Measurements from ENCODE around the gene DGKA. TPM values are rescaled to one million over a fixed set of nuclear protein-coding genes. Genes with fewer than 3 reads are reported as not detected.

The DGKA gene
- total and polyA plus RNA-seq, 2 donors from 2014 or later, result 13.2 to 68.2 TPM

- FAIRE-seq, result no peak
- H3K9ac ChIP-seq (ENCODE audit: low read length in 3 of 3), result no peak overlapping the region
- H3K4me3 ChIP-seq (ENCODE audit: low read length in 3 of 3), result no peak overlapping the region
- H3K27me3 ChIP-seq (ENCODE audit: control insufficient read depth, insufficient read depth, low read length), result no peaks in the 10 kb centered on the region
- H3K27ac ChIP-seq (ENCODE audit: low read depth in 2 of 2, low read length in 2 of 2), result no peak overlapping the region
- no peak for TF ChIP-seq CTCF (IDR thresholded peaks at IDR 0.05; ENCODE audit: borderline replicate concordance, extremely low read depth, insufficient read depth)
- intact Hi-C loops (cut with DNase I), result no loop called here
- no peaks in the 10 kb centered on the region for H3K36me3 ChIP-seq (ENCODE audit: control insufficient read depth in 2 of 3, insufficient read depth in 3 of 3, low read length in 3 of 3)
- no peak for DNase-seq
- H3K9me3 ChIP-seq (ENCODE audit: control insufficient read depth in 2 of 3, insufficient read depth in 1 of 3, low read length in 3 of 3), result no peaks in the 10 kb centered on the region
- H3K4me1 ChIP-seq (ENCODE audit: control insufficient read depth in 2 of 3, insufficient read depth in 2 of 3, low read depth in 1 of 3, low read length in 3 of 3), result no peaks in the 10 kb centered on the region
Measured at GRCh38 chr12:55955800-55956508, 25.0 kb downstream of the DGKA start.

GRCh38 chr12:55957106-55957859, 26.3 kb downstream of the DGKA start:
- no peaks in the 10 kb centered on the region for H3K9me3 ChIP-seq (ENCODE audit: control insufficient read depth in 2 of 3, insufficient read depth in 1 of 3, low read length in 3 of 3)
- no peaks in the 10 kb centered on the region for H3K4me1 ChIP-seq (ENCODE audit: control insufficient read depth in 2 of 3, insufficient read depth in 2 of 3, low read depth in 1 of 3, low read length in 3 of 3)
- DNase-seq, result no peak
- FAIRE-seq, result no peak
- H3K27ac ChIP-seq (ENCODE audit: low read depth in 2 of 2, low read length in 2 of 2), result no peak overlapping the region
- no peak overlapping the region for H3K9ac ChIP-seq (ENCODE audit: low read length in 3 of 3)
- no peak for TF ChIP-seq CTCF (IDR thresholded peaks at IDR 0.05; ENCODE audit: borderline replicate concordance, extremely low read depth, insufficient read depth)
- H3K36me3 ChIP-seq (ENCODE audit: control insufficient read depth in 2 of 3, insufficient read depth in 3 of 3, low read length in 3 of 3), result no peaks in the 10 kb centered on the region
- H3K27me3 ChIP-seq (ENCODE audit: control insufficient read depth, insufficient read depth, low read length), result no peaks in the 10 kb centered on the region
- no peak overlapping the region for H3K4me3 ChIP-seq (ENCODE audit: low read length in 3 of 3)
- intact Hi-C loops (cut with DNase I), result no loop called here

- Histone ChIP-seq H3K9me3 (ENCODE audit: control insufficient read depth in 2 of 3, insufficient read depth in 1 of 3, low read length in 3 of 3) (no peaks in the 10 kb centered on the region), H3K36me3 (ENCODE audit: control insufficient read depth in 2 of 3, insufficient read depth in 3 of 3, low read length in 3 of 3) (no peaks in the 10 kb centered on the region), H3K27me3 (ENCODE audit: control insufficient read depth, insufficient read depth, low read length) (no peaks in the 10 kb centered on the region), H3K4me1 (ENCODE audit: control insufficient read depth in 2 of 3, insufficient read depth in 2 of 3, low read depth in 1 of 3, low read length in 3 of 3) (peaks cover 0 to 12% (median 5%) of the 10 kb centered on the region in 3 donors), H3K9ac (ENCODE audit: low read length in 3 of 3) (no peak overlapping the region), H3K27ac (ENCODE audit: low read depth in 2 of 2, low read length in 2 of 2) (no peak overlapping the region), H3K4me3 (ENCODE audit: low read length in 3 of 3) (no peak overlapping the region)
- FAIRE-seq (no peak), DNase-seq (no peak)
- TF ChIP-seq CTCF (IDR thresholded peaks at IDR 0.05; ENCODE audit: borderline replicate concordance, extremely low read depth, insufficient read depth), result no peak
- intact Hi-C loops (cut with DNase I), result no loop called here
Measured at GRCh38 chr12:55963760-55964159, 32.8 kb downstream of the DGKA start.

All from kidney (tissue), 14 donors.